CD14-positive monocyte (primary cell): ENCODE results near the gene ZFYVE21. TPM values are rescaled to one million over a fixed set of nuclear protein-coding genes. Genes with fewer than 3 reads are reported as not detected.

Source experiments
- DNase-seq, 3 donors: peaks; one replicate each; pipeline ENCODE4 v3.0.0-alpha.2; 2011 to 2022
- H2AFZ ChIP-seq: 2 replicates; pipeline ENCODE4 v1.6.0; 2012; ENCODE audit warnings: mild to moderate bottlenecking, low read depth, low read length, inconsistent platforms; ENCODE audit not compliant: insufficient read depth, poor library complexity, severe bottlenecking
- H3K27ac ChIP-seq, 2 donors: 1 replicate in 1 of 2; 2 replicates in 1 of 2; pipeline ENCODE4 v1.5.1; 2012 to 2013; ENCODE audit warnings: low read length in 2 of 2, control low read depth in 1 of 2, inconsistent platforms in 1 of 2, low read depth in 1 of 2, mild to moderate bottlenecking in 1 of 2
- H3K27me3 ChIP-seq, 2 donors: one replicate each; pipeline versions ENCODE4 v1.6.0 to v1.6.1; 2011 to 2013; ENCODE audit warnings: low read length in 2 of 2; ENCODE audit not compliant: control insufficient read depth in 2 of 2, insufficient read depth in 2 of 2
- H3K36me3 ChIP-seq, 2 donors: replicated peaks in 1 of 2; 1 replicate in 1 of 2; 2 replicates in 1 of 2; pipeline versions ENCODE4 v1.5.1 to v1.6.1; 2012 to 2013; ENCODE audit warnings: low read length in 2 of 2, control low read depth in 1 of 2, inconsistent platforms in 1 of 2, mild to moderate bottlenecking in 1 of 2; ENCODE audit not compliant: insufficient read depth in 2 of 2, control insufficient read depth in 1 of 2
- H3K4me1 ChIP-seq, 2 donors: 1 replicate in 1 of 2; 2 replicates in 1 of 2; pipeline versions ENCODE4 v1.5.1 to v1.6.1; 2012 to 2013; ENCODE audit warnings: low read length in 2 of 2, control low read depth in 1 of 2, inconsistent platforms in 1 of 2, mild to moderate bottlenecking in 1 of 2, moderate library complexity in 1 of 2; ENCODE audit not compliant: insufficient read depth in 2 of 2, control insufficient read depth in 1 of 2
- H3K4me2 ChIP-seq: replicated peaks from 2 replicates; pipeline ENCODE3; 2012; ENCODE audit warnings: low read length, moderate library complexity, mild to moderate bottlenecking; ENCODE audit not compliant: poor library complexity, severe bottlenecking; ENCODE audit errors: extremely low read depth
- H3K4me3 ChIP-seq, 3 experiments: fragments of 200-600 bp in 1 of 3; sonication (generic) in 1 of 3; replicated peaks in 1 of 3; 1 replicate in 2 of 3; 2 replicates in 1 of 3; pipeline ENCODE4 v1.5.1; 2011 to 2013; ENCODE audit warnings: low read length in 3 of 3, mild to moderate bottlenecking in 3 of 3, control low read depth in 2 of 3, low read depth in 2 of 3, inconsistent platforms in 1 of 3, moderate library complexity in 1 of 3
- H3K79me2 ChIP-seq: 2 replicates; pipeline ENCODE4 v1.6.0; 2012; ENCODE audit warnings: mild to moderate bottlenecking, control low read depth, inconsistent platforms, low read length, moderate library complexity; ENCODE audit not compliant: insufficient read depth
- H3K9ac ChIP-seq: 2 replicates; pipeline ENCODE4 v1.6.0; 2017; ENCODE audit warnings: low read length, mild to moderate bottlenecking; ENCODE audit not compliant: insufficient read depth, poor library complexity, severe bottlenecking
- H3K9me3 ChIP-seq, 2 donors: replicated peaks in 1 of 2; 1 replicate in 1 of 2; 2 replicates in 1 of 2; pipeline versions ENCODE4 v1.5.1 to v1.6.1; 2012 to 2013; ENCODE audit warnings: low read length in 2 of 2, control low read depth in 1 of 2; ENCODE audit not compliant: control insufficient read depth in 1 of 2, insufficient read depth in 1 of 2
- H4K20me1 ChIP-seq: 2 replicates; pipeline ENCODE4 v1.6.0; 2012; ENCODE audit warnings: mild to moderate bottlenecking, low read length, control low read depth, moderate library complexity; ENCODE audit not compliant: insufficient read depth
- H3K27ac Mint-ChIP-seq, 7 donors: one replicate each; pipeline ENCODE4 v1.8.0; 2020; ENCODE audit warnings: mild to moderate bottlenecking in 7 of 7, mixed read lengths in 7 of 7, moderate library complexity in 6 of 7, inconsistent platforms in 2 of 7
- H3K27me3 Mint-ChIP-seq, 3 donors: one replicate each; pipeline ENCODE4 v1.8.0; 2021 to 2022; ENCODE audit warnings: low read depth in 3 of 3, mild to moderate bottlenecking in 3 of 3, mixed read lengths in 3 of 3, moderate library complexity in 3 of 3, inconsistent platforms in 1 of 3
- H3K36me3 Mint-ChIP-seq, 2 donors: one replicate each; pipeline ENCODE4 v1.8.0; 2020; ENCODE audit warnings: mixed read lengths in 2 of 2, inconsistent platforms in 1 of 2, mild to moderate bottlenecking in 1 of 2
- H3K4me1 Mint-ChIP-seq: one replicate; pipeline ENCODE4 v1.8.0; 2020; ENCODE audit warnings: mild to moderate bottlenecking, mixed read lengths
- H3K4me3 Mint-ChIP-seq, 2 donors: one replicate each; pipeline ENCODE4 v1.8.0; 2020; ENCODE audit warnings: mild to moderate bottlenecking in 2 of 2, mixed read lengths in 2 of 2, moderate library complexity in 1 of 2
- H3K9me3 Mint-ChIP-seq, 7 donors: one replicate each; pipeline ENCODE4 v1.8.0; 2020 to 2022; ENCODE audit warnings: mixed read lengths in 7 of 7, mild to moderate bottlenecking in 6 of 7, moderate library complexity in 6 of 7, inconsistent platforms in 2 of 7
- CTCF ChIP-seq: fragments of 200-600 bp; IDR thresholded peaks from one replicate; pipeline ENCODE4 v1.8.0; 2022; ENCODE audit warnings: antibody characterized with exemption, mild to moderate bottlenecking
- WGBS: methylation state at CpG from one replicate; pipeline ENCODE4 v1.1.5; 2013; ENCODE audit warnings: missing lambda C conversion rate; ENCODE audit not compliant: insufficient coverage; 5-methylcytosine and 5-hydroxymethylcytosine counted together
- intact Hi-C, 2 donors: fragments of 100-400 bp; cut with micrococcal nuclease; formaldehyde crosslinking; loops; one replicate each; pipeline versions ENCODE4 v1.15.0 to v1.15.1; 2023
- polyA plus RNA-seq, 3 donors: library from polyadenylated mRNA; depleted of rRNA in 1 of 3; unstranded in 2 of 3; stranded (reverse) in 1 of 3; fragments of 300-500 nt in 2 of 3; fragments of >200 nt in 1 of 3; fragmentation: Illumina TruSeq in 2 of 3; gene quantifications; 1 replicate in 2 of 3; 2 replicates in 1 of 3; pipeline ENCODE4 v1.2.3, GENCODE V29; 2012 to 2021

ZFYVE21 gene
- polyA plus RNA-seq, 3 donors = 22.1 to 36.5 (median 33.1) TPM

GRCh38 chr14:103709814-103710213 is 5.8 kb upstream of the ZFYVE21 start:
- DNase-seq = no peak
- H2AFZ ChIP-seq = no peak overlapping the region
- peaks cover 19% of the 10 kb centered on the region for H3K4me1 Mint-ChIP-seq
- no peak for TF ChIP-seq CTCF
- no peak overlapping the region for H3K4me3 Mint-ChIP-seq
- H3K9me3 Mint-ChIP-seq = no peaks in the 10 kb centered on the region
- no peak overlapping the region for H3K4me2 ChIP-seq
- H4K20me1 ChIP-seq = peaks cover 6% of the 10 kb centered on the region
- no peaks in the 10 kb centered on the region for H3K9me3 ChIP-seq
- intact Hi-C loops = no loop called here
- H3K79me2 ChIP-seq = peaks cover 17% of the 10 kb centered on the region
- peaks cover 8 to 11% of the 10 kb centered on the region in 2 donors for H3K4me1 ChIP-seq
- peaks cover 17 to 36% of the 10 kb centered on the region in 2 donors for H3K36me3 ChIP-seq
- H3K27ac ChIP-seq = no peak overlapping the region
- H3K27me3 ChIP-seq = no peaks in the 10 kb centered on the region
- H3K4me3 ChIP-seq = no peak overlapping the region
- H3K36me3 Mint-ChIP-seq = peaks cover 15 to 26% of the 10 kb centered on the region in 2 donors
- 99% methylated on average over 11 of the region's 15 CpGs for WGBS
- peak overlapping the region in 2 of 7 donors; percentile 57 to 76 for H3K27ac Mint-ChIP-seq
- no peak overlapping the region for H3K9ac ChIP-seq
- H3K27me3 Mint-ChIP-seq = peaks cover 0 to 2% (median 0%) of the 10 kb centered on the region in 3 donors

GRCh38 chr14:103710771-103711377 is 4.7 kb upstream of the ZFYVE21 start:
- Mint-ChIP-seq H3K9me3 (no peaks in the 10 kb centered on the region), H3K4me1 (peaks cover 15% of the 10 kb centered on the region), H3K27ac (peak overlapping the region in 2 of 7 donors; percentile 27 to 46), H3K27me3 (peaks cover 0 to 2% (median 0%) of the 10 kb centered on the region in 3 donors), H3K36me3 (peaks cover 13 to 17% of the 10 kb centered on the region in 2 donors), H3K4me3 (no peak overlapping the region)
- H3K9ac ChIP-seq = no peak overlapping the region
- no peaks in the 10 kb centered on the region for H3K9me3 ChIP-seq
- intact Hi-C loops = no loop called here
- H3K4me2 ChIP-seq = no peak overlapping the region
- no peak overlapping the region for H3K4me3 ChIP-seq
- H2AFZ ChIP-seq = no peak overlapping the region
- H3K27ac ChIP-seq = no peak overlapping the region
- peaks cover 14 to 30% of the 10 kb centered on the region in 2 donors for H3K36me3 ChIP-seq
- DNase-seq = no peak
- H3K4me1 ChIP-seq = peaks cover 8 to 16% of the 10 kb centered on the region in 2 donors
- H4K20me1 ChIP-seq = peaks cover 6% of the 10 kb centered on the region
- no peak for TF ChIP-seq CTCF
- 92% methylated on average over 2 of the region's 9 CpGs for WGBS
- H3K79me2 ChIP-seq = peaks cover 17% of the 10 kb centered on the region
- H3K27me3 ChIP-seq = no peaks in the 10 kb centered on the region
